HG02763 (cell line): ENCODE data around the gene SLC9A3.
A peak's percentile ranks its signal among the peaks of the same experiment; 100 is the strongest.

Source experiments
- ATAC-seq: cut with Tn5 transposase; IDR thresholded peaks from one replicate; pipeline ENCODE4 v1.9.1; 2021; ENCODE audit warnings: mild to moderate bottlenecking, moderate library complexity; ENCODE audit not compliant: unreplicated experiment

The SLC9A3 gene

GRCh38 chr5:464843-465590 is 59.2 kb downstream of the SLC9A3 start:
- no peak for ATAC-seq

GRCh38 chr5:464446-464842 is 59.8 kb downstream of the SLC9A3 start:
- no peak for ATAC-seq

- no peak for ATAC-seq
Measured at GRCh38 chr5:463952-464351, 60.3 kb downstream of the SLC9A3 start.

GRCh38 chr5:463301-463700 is 60.9 kb downstream of the SLC9A3 start:
- ATAC-seq: no peak

- no peak for ATAC-seq
Measured at GRCh38 chr5:462051-462481, 62.2 kb downstream of the SLC9A3 start.

GRCh38 chr5:460273-460625 is 64.0 kb downstream of the SLC9A3 start:
- no peak for ATAC-seq

- ATAC-seq: no peak
Measured at GRCh38 chr5:459562-460272, 64.5 kb downstream of the SLC9A3 start.

- ATAC-seq: peak; percentile 71
Measured at GRCh38 chr5:458547-459353, 65.5 kb downstream of the SLC9A3 start.

- no peak for ATAC-seq
Measured at GRCh38 chr5:457195-457961, 66.9 kb downstream of the SLC9A3 start.

GRCh38 chr5:456351-457194 is 67.7 kb downstream of the SLC9A3 start:
- no peak for ATAC-seq

GRCh38 chr5:455806-456205 is 68.4 kb downstream of the SLC9A3 start:
- ATAC-seq: no peak

GRCh38 chr5:454936-455335 is 69.3 kb downstream of the SLC9A3 start:
- ATAC-seq: no peak

- no peak for ATAC-seq
Measured at GRCh38 chr5:453725-454481, 70.3 kb downstream of the SLC9A3 start.

GRCh38 chr5:452978-453710 is 71.1 kb downstream of the SLC9A3 start:
- no peak for ATAC-seq

- no peak for ATAC-seq
Measured at GRCh38 chr5:451587-452458, 72.4 kb downstream of the SLC9A3 start.

GRCh38 chr5:449151-449550 is 75.1 kb downstream of the SLC9A3 start:
- no peak for ATAC-seq

GRCh38 chr5:448766-449090 is 75.5 kb downstream of the SLC9A3 start:
- no peak for ATAC-seq
